Measurements from ENCODE around the gene GRK3. TPM values are rescaled to one million over a fixed set of nuclear protein-coding genes. Genes with fewer than 3 reads are reported as not detected.

GRK3 gene
- total and polyA plus RNA-seq, 2 of the 4 experiments (the other 2 are of a cell fraction) = 0.58 to 1.6 TPM

GRCh38 chr22:25714070-25714469 is 149.6 kb downstream of the GRK3 start:
- Histone ChIP-seq H3K4ac (ENCODE audit: low read depth, low read length) (no peak overlapping the region), H3K9me3 (ENCODE audit: control insufficient read depth, insufficient read depth, low read length) (no peaks in the 10 kb centered on the region), H3K23ac (ENCODE audit: low read depth, low read length) (no peak overlapping the region), H4K20me1 (ENCODE audit: insufficient read depth, low read length) (no peaks in the 10 kb centered on the region), H2AK9ac (replicated peaks; ENCODE audit: low read depth, low read length, poor library complexity) (no peak overlapping the region), H2BK120ac (ENCODE audit: low read depth, low read length) (no peak overlapping the region), H3K4me3 (ENCODE audit: insufficient read depth, low read depth, low read length) (no peak overlapping the region), H2BK5ac (ENCODE audit: low read depth, low read length, poor library complexity, severe bottlenecking) (no peak overlapping the region), H3K18ac (ENCODE audit: low read depth, low read length) (no peak overlapping the region), H3K27me3 (ENCODE audit: control insufficient read depth, insufficient read depth, low read length) (no peaks in the 10 kb centered on the region), H3K79me1 (ENCODE audit: low read depth in 1 of 2, low read length in 2 of 2) (no peaks in the 10 kb centered on the region), H3K9ac (ENCODE audit: low read depth, low read length) (no peak overlapping the region), H3K9me1 (ENCODE audit: insufficient read depth, low read length) (no peaks in the 10 kb centered on the region), H2BK15ac (ENCODE audit: low read depth, low read length) (no peak overlapping the region), H4K8ac (ENCODE audit: low read depth in 2 of 2, low read length in 2 of 2) (no peak overlapping the region), H3K36me3 (ENCODE audit: control insufficient read depth, insufficient read depth, low read length) (no peaks in the 10 kb centered on the region), H4K5ac (ENCODE audit: low read depth, low read length) (no peak overlapping the region), H3K56ac (ENCODE audit: extremely low read depth, insufficient read depth, low read length) (no peak overlapping the region), H2AFZ (replicated peaks; ENCODE audit: low read length, poor library complexity) (no peak overlapping the region), H2BK20ac (ENCODE audit: low read depth, low read length) (no peak overlapping the region), H3K4me2 (ENCODE audit: low read depth, low read length) (no peak overlapping the region), H4K91ac (ENCODE audit: insufficient read depth, low read depth, low read length) (no peak overlapping the region), H3K27ac (ENCODE audit: insufficient read depth, low read length) (no peak overlapping the region), H3K14ac (replicated peaks; ENCODE audit: low read depth, low read length) (no peak overlapping the region), H2AK5ac (ENCODE audit: low read depth, low read length) (no peak overlapping the region), H3K4me1 (ENCODE audit: control insufficient read depth, insufficient read depth, low read length) (no peaks in the 10 kb centered on the region)
- in situ Hi-C loops (cut with MboI; ENCODE audit: low sequenced_read_pairs) = no loop called here
- POLR2A ChIA-PET (ENCODE audit: unreplicated experiment) = no interaction called here
- DNase-seq (no peak), ATAC-seq (ENCODE audit: low read depth) (no peak)
- BruUV-seq (replicated peaks) = no TSS peak
- dilution Hi-C loops (cut with HindIII; ENCODE audit: low sequenced_read_pairs, unreplicated experiment) = no loop called here
- CTCF ChIA-PET = no interaction called here
- intact Hi-C loops (cut with micrococcal nuclease) = no loop called here
- TF ChIP-seq, protein P1, sequence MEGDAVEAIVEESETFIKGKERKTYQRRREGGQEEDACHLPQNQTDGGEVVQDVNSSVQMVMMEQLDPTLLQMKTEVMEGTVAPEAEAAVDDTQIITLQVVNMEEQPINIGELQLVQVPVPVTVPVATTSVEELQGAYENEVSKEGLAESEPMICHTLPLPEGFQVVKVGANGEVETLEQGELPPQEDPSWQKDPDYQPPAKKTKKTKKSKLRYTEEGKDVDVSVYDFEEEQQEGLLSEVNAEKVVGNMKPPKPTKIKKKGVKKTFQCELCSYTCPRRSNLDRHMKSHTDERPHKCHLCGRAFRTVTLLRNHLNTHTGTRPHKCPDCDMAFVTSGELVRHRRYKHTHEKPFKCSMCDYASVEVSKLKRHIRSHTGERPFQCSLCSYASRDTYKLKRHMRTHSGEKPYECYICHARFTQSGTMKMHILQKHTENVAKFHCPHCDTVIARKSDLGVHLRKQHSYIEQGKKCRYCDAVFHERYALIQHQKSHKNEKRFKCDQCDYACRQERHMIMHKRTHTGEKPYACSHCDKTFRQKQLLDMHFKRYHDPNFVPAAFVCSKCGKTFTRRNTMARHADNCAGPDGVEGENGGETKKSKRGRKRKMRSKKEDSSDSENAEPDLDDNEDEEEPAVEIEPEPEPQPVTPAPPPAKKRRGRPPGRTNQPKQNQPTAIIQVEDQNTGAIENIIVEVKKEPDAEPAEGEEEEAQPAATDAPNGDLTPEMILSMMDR (conservative IDR thresholded peaks at IDR 0.05; ENCODE audit: low read depth, low read length) = no peak
- TF ChIP-seq POLR2A (IDR thresholded peaks at IDR 0.05; ENCODE audit: low read depth, low read length) (no peak), NFE2L2 (IDR thresholded peaks at IDR 0.05; ENCODE audit: low read depth, low read length) (no peak), USF2 (IDR thresholded peaks at IDR 0.05; ENCODE audit: low read depth, low read length) (no peak)
- WGBS, 2 experiments (ENCODE audit: extremely low coverage in 2 of 2, insufficient read length in 1 of 2) = 40% methylated on average over 1 of the region's 7 CpGs; no CpG with 5 or more reads in 1 of the 2 experiments

Measured in IMR-90 (cell line).